Middle frontal gyrus (tissue), 1 donor: ENCODE results near the gene FBXO31.

Source experiments
- DNase-seq: peaks from one replicate; pipeline ENCODE4 v3.0.0-alpha.2; 2015; ENCODE audit warnings: low spot score; ENCODE audit errors: extremely low spot score

Gene FBXO31

DNA sequence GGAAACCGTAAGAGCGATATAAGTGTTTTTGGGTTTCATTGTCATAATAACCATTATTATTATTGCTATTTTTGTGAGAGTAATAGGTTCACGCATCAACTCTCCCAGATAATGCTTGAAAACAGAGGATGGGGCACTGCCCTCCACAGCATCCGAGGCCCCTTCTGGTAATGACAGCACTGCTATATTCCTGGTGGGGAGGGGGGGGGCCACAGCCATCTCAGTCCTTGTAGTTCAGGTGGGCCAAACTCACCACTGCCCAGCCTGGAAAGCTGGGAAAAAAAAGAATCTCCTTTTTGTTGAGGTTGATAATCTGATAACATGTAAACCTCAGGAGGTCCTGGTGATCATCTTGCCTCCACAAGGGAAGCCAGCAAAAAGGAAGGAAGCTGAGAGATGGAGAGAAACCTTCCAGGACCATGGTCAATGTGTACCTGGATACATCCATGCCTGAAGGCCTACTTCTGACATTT, 67.1 kb downstream of the FBXO31 start:
- no peak for DNase-seq

DNA sequence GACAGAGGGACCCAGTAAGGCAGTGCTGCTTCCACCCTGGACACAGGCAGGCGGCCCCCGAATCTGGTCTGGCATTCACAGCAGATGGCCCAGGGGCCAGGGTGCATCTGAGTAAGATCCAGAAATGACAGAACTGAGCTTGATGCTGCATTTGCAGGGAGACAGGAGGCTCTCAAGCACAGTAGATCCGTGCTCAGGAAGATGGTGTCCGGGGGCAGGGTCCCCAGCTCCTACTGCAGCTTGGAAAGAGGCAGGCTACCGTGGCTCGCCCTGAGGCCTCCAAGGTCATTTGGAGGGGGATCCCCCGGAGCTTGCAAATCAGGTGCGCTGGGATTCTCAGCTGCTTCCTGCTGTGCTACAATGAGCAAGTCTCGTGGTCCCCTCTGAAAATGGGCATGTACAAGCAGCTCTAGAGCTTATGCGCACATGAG, 68.6 kb downstream of the FBXO31 start:
- DNase-seq: no peak

DNA sequence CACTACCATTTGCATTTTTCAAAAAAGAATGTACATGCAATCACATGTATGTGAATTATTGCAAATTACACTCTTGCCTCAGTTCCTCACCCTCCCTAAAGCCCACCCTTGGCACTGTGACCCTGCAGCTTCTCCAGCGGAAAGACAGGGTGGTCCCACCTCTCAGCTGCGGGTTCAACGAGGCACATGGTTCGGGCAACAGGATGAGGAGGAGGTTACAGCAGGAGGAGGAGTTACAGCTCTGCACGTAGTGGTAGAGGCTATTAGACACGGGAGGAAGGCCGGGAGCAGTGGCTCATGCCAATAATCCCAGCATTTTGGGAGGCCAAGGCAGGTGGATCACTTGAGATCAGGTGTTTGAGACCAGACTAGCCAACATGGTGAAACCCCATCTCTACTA, 71.6 kb downstream of the FBXO31 start:
- no peak for DNase-seq

DNA sequence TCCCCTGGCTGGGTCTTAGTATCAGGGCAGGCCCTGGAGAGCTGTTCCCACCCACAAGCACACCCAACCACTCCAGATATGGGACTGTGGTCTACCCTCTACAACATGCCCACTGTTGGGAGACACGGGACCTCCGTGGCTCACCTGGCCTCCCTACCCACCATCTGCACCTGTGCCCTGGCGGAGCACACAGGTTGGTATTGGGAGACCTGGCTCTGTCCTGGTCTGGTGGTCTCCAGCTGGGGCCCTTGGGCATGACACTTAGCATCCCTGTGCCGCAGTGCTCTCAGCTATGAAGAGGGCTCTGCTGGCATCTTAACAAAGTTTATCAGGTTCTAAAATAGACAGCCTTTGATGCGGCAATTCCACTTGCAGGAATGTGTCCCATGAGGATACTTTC, 72.2 kb downstream of the FBXO31 start:
- DNase-seq: no peak

DNA sequence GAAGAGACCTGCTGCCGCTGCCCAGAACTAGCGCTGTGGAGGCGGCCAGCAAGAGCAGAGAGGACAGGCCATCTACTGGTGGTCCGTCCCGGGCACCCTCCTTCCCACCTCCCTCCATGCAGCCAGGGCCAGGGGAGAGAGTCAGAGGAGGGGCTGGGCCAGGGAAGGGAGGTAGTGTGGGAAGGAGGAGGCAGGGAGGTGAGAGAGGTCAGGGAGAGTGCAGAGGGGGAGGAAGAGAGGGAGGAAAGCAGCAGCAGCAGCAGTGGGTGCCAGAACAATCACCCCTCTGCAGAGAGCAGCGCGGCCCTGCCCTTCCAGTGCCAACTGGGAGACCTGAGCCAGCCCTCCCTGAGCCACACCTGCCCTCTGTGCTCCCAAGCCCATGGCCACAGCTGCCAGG, 73.0 kb downstream of the FBXO31 start:
- DNase-seq: no peak

DNA sequence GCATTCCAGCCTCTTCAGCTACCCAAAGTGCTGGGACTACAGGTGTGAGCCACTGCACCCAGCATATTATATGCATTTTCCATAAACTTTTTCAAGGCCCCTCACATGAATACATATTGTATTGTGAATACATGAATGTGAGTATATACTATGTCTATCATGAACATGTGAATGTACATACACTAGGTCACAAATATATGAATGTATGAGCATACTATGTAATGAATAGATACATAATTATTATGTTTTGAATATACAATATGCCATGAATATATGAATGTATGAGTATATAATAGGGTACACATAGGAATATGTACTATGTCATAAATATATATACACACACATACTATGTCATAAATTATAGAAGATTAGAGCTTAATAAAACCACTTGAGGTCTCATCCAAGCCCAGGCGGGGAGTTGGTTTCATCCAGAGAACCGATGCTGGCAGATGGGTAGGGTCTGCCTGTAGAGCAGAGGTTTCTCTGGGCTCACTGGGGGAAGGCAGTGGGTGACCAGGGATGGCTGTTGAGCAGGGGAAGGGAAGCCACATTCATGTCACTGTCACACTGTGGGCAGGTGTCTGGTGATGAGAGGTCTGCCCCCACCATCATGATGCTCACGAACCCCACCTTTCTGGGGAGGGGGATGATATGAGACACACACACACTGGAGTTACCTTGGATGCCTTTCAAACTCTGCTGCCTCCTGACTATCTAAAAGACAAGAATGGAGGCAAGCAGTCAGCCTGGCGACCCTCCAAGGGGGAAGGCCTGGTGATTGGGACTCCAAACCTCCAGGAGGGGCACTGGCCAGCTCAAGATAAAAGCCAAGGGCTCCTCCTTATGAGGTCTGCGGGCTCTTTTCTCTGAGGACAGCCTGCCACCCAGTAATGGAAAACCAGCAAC, 73.7 kb downstream of the FBXO31 start:
- DNase-seq: no peak

DNA sequence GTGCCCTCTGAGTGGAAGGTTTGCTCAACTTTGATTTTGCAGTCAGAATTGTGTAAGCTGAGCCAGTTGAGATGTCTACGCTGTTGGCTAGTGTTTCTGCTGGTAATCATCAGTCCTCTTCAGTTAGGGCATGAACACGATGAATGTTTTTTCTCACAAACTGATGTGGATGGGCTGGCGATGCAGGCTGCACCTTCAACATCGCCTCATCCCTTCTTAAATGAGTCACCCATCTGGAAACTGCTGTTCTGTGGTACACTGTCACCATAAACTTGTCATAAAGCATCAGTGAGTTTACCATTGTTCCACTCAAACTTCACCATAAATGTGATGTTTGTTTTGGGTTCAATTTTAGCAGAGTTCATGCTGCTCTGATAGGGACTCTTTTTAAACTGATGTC, 74.8 kb downstream of the FBXO31 start:
- no peak for DNase-seq

DNA sequence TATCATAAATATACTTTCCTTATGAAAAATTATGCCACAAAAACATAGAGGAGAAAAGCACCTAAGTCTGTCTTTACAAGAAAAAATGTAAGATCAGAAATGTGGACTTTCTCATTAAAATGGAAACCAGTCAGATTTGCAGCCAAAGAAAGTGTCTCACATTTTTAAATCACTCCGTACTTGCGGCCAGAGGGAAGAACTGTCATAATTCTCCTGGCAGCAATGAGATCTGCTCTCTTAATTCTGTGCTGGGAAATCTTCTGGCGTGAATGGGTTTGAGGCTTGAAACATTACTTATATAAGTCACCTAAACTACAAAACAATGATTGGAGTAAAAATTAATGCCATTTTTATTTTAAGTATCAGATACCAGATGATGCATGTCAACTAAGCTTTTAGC, 77.1 kb downstream of the FBXO31 start:
- no peak for DNase-seq

DNA sequence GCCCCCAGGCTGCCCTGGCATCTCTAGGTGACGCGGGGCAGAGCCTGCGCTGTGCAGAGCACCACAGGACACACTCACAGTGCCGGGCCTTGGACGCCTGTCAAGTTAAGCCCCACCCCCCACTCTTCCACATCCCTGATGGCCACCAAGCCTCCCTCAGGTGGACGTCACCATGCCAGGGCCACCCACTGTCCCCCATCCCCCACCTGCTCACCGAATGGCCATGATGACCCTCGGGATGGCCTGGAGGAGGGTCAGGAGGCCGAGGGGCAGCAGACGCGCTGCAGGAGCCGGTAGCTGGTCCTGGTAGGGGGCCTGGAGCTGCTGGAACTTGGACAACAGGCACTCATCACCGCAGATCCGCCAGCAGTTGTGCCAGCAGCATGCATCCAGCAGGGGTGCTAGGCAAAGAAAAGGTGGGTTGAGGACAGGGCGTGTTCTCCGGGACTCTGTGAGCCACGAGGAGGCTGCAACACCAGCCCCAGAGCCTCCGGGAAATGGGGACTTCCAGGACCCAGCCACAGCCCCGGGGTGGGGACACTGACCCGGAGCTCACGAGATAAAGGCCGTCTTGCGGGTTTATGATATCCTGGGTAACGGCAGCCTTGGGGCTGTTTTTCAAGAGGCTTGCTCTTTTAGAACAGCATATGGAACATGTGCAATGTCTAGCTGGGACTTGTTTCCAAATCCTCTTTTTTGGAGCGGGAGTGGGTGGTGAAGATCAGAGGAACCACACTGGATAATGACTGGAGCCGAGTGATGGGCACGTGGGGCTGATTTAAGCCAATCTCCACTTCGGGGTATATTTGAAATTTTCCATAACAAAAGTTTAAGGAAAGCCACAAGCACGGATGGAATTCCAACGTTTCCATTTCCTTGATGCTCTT, 77.8 kb downstream of the FBXO31 start:
- DNase-seq: no peak

DNA sequence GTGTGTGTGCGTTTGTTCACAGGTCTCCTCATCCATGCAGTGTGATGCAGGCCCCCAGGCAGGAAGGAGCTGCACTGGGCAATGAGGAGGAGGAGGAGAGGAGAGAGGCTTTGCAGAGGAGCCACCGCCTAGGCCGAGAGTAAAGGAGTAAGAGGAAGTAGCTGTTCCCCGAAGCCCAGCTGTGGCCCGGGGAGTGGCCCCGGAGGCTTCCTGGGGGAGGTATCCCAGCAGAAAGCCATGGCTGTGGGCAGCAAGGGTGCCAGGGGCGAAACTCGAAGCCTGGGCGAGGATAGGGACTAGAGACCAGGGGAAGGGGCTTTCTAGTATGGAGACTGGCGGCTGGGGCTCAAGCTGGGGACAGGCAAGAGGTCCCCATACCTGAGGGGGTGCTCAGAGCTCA, 78.6 kb downstream of the FBXO31 start:
- no peak for DNase-seq

DNA sequence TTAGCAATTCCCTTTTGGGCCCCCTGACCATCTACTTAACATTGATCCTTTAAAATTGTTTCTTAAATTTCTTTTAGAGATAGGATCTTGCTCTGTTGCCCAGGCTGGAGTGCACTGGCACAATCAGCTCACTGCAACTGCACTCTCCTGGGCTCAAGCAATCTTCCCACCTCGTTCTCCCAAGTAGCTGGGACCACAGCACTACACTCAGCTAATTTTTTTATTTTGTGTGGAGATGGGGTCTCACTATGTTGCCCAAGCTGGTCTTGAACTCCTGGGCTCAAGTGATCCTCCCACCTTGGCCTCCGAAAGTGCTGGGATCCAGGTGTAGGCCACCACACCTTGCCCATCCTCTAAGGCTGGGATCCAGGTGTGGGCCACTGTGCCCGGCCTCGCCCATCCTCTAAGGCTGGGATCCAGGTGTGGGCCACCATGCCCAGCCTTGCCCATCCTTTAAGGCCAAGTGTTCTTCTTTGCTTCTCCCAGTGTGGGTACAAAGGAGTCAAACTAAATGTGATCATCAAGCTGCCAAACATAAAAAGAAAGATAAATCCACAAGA, 79.5 kb downstream of the FBXO31 start:
- no peak for DNase-seq

DNA sequence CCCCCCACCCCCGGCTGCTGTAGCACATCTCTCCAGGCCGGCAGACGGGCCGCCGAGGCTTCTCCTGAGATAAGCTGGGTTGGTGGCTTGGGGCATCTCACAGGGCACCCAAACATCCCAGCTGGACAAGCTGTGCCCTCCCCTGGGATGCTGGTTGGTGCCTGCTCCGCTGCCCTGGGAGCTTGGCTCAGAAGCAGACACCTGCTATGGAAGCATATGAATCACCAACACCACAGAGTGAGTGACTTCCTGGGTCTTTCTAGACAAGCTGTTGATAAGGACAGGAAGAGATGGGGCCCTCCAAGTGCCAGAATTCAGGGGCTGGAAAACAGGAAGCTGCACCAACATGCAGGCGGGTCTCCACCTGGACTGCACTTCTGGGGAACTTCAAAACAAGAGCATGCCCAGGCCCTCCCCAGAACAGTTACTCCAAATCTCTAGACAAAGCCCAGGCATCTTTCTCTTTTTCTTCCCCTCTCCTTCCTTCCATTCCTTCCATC, 80.1 kb downstream of the FBXO31 start:
- DNase-seq: no peak

DNA sequence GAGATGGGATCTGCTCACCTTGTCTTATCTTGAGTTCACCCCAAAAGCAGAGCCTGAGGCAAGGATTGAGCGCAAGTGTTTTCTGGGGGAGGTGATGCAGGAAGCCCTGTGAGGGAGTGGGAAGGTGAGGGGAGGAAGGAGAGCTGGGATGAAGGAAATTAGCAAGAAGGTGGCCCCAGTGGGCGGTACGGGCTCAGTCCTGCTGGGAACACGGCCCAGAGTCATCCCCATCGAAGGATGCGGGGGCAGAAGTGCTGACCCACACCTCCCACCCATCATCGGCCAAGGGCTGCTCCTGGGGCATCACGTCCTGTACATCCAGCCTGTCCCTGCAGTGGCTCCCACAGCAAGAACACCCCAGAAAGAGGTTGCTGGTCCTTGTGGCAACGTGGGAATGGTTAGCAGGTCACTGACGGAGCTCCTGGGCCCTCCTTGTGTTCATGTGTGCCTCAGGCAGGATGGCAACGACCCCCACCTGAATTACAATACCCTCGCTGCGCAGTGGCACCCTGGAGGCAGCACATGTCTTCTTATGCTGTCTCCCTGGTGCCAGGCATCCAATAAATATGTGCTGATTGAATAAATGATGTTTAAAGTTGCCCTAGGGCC, 84.6 kb downstream of the FBXO31 start:
- DNase-seq: no peak

DNA sequence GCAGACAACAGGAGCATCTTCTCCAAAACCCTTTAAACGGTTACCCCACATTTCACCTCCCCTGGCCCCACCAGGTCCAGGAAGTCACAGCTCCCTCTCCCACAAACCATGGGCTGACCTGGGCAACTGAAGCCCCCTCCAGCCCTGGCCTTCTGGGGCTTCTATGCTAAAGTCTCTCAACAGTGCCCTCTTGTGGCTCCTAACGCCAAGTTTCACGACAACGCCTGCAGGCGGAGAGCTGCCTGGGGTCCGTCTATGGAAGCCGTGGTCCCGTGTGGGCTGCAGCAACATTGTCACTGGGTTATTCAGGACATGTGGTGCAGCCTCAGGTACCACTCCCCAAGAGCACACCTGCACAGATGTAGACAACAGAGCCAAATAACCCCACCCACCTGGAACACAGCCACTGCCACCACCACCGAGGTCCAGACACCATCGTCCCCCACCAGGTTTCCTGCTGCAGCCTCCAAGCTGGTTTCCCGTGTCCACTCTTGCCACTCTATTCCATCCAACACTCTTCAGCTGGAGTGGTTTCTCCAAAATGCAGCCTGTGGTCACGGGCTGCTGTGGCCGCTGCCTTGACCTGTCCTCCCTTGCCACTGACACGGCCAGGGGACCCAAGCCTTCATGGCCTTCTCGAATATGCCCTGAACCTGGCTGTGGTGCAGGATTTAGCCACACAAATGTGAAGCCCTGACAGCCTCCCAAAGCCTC, 85.5 kb downstream of the FBXO31 start:
- DNase-seq: no peak

DNA sequence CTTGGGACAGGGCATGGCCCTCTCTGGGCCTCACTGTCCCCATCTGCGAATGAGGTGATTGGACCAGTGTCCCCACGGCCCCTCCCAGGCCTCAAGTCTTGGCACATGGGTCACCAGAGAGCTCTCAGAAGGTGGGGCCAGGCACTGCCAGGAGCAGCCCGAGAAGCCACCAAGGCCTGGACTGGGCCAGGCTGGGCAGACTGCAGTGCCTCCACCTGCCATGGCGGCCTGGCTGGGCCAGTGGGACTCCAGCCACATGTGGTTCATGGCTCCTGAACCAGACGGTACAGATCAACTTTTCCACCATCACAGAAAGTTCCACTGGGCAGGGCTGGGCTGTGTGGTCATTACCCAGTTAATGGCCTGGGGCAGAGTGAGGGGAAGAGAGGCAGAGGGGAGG, 86.2 kb downstream of the FBXO31 start:
- no peak for DNase-seq

DNA sequence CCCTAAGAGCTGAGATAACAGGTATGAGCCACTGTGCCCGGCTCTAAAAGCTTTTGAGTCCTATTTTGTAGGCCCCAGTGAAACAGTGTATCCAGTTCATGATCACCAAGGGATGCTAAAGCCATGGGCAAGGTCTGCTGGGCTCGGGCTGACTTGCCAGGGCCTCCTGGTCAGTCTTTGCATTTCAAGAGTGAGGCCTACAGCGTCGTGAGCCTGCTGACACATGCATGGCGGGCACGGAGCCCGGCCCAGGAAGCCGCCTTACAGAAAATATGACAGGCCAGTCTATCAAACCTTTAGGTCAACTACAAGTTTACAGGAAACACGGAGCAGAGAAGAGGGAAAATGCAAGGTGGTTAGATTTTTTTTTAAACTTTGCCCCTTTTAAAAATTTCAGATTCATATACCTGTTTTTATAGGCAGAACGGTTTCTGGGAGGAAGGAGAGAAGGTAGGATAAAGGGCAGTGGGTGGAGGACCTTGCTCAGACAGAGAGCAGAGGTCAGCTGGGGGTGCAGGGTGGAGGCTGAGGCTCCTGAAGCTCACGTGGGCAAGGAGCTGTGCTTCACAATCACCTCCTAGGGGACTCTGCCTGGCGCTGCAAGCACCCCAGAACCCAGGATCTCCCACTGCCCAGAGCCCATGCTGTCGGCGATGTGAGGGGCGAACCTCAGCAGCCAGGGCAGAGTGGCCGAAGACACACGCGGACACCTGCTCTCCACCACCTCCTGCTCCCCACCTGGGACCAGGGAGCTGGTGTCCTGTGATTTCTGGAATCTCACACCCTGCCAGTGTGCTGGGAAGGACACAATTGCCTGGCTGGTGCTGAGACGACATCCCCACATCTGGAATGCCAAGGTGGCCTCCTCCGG, 87.7 kb downstream of the FBXO31 start:
- no peak for DNase-seq

DNA sequence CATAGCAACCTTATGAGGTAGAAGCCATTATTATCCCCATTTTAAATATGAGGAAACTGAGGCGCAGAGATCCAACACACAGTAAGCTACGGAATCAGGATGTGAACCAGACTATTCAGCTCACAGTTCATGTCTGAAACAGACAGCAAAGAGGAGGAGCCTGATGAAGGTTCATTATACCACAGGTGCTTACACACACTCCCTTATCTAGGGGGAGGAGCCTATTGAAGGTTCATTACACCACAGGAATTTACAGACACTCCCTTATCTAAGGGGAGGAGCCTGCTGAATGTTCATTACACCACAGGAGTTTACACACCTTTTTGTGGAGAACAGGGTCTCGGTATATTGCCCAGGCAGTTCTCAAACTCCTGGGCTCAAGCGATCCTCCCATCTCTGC, 88.3 kb downstream of the FBXO31 start:
- no peak for DNase-seq

DNA sequence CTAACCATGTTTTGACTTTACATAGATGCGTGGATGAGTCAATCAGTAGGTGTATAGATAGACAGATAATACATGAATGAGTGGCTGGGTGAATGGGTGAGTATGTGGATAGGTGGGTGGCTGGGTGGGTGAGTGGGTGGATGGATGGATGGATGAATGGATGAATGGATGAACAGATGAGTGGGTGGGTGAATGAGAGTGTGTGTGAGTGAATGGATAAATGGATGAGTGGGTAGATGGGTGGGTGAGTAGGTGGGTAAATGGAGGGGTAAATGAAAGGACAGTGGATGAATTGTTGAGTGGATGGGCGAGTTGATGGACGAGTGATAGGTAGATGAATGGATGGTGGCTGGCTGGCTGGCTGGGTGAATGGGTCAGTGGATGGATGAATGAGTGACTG, 89.6 kb downstream of the FBXO31 start:
- no peak for DNase-seq

DNA sequence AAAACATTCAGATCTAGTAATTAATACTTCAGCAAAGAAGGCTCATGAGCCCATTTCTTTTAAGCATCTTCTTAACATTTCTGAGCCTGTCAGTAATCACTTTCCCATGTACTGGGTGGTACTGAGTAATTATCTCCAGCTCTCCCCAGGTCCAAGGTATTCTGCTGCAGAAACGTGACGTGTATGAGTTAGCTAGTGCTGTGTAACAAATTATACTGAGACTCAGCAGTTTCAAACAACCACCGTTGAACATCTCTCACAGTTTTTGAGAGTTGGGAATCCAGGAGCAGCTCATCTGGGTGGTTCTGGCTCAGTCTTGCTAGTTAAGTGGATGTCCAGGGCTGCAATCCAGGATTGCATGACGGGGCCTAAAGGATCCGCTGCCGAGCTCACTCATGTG, 91.6 kb downstream of the FBXO31 start:
- no peak for DNase-seq
